Measurements from ENCODE around the gene ZKSCAN3. TPM values are rescaled to one million over a fixed set of nuclear protein-coding genes. Genes with fewer than 3 reads are reported as not detected.

ZKSCAN3 gene
- total RNA-seq, 1 experiment from 2014 or later, result 6.2 TPM

DNA sequence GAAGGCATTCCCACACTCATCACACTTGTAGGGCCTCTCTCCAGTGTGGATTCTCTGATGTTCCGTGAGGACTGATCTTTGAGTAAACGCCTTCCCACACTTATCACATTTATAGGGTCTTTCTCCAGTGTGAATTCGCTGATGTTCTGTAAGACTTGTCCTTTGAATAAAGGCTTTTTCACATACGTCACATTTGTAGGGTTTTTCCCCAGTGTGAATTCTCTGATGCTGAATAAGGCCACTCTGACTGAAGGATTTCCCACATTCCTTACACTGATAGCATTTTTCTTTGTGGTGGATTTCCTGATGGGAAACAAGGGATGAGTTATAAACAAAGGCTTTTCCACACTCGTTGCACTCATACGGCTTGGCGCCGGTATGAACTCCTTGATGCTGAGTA lies 40.9 kb downstream of the ZKSCAN3 start:
- no TSS peak for BruUV-seq (replicated peaks)
- H3K4me3 ChIP-seq, result no peak overlapping the region
- H3K9me3 ChIP-seq (ENCODE audit: insufficient read depth, low read depth), result no peaks in the 10 kb centered on the region
- H3K4me1 ChIP-seq (replicated peaks; ENCODE audit: insufficient read depth), result no peaks in the 10 kb centered on the region
- no peak overlapping the region for H3K4me2 ChIP-seq
- H4K20me1 ChIP-seq (ENCODE audit: insufficient read depth), result no peaks in the 10 kb centered on the region; the same call in 1 of the 2 replicates
- TF ChIP-seq CTCF (conservative IDR thresholded peaks at IDR 0.05) (no peak), EZH2 (IDR thresholded peaks at IDR 0.05; ENCODE audit: low read depth) (no peak)
- intact Hi-C loops (cut with micrococcal nuclease; ENCODE audit: unreplicated experiment), result no loop called here
- peaks cover 17% of the 10 kb centered on the region for H3K79me2 ChIP-seq (ENCODE audit: low read depth)
- H3K9me2 ChIP-seq (ENCODE audit: insufficient read depth), result no peaks in the 10 kb centered on the region
- CTCF ChIA-PET, result no interaction called here
- H3K27ac ChIP-seq, result no peak overlapping the region
- no peaks in the 10 kb centered on the region for H3K27me3 ChIP-seq (ENCODE audit: insufficient read depth, low read depth)
- no peaks in the 10 kb centered on the region for H3F3A ChIP-seq (ENCODE audit: insufficient read depth, low read depth)
- POLR2A ChIA-PET (ENCODE audit: unreplicated experiment), result no interaction called here
- DNase-seq, result no peak
- H2AFZ ChIP-seq, result no peak overlapping the region
- H3K36me3 ChIP-seq (ENCODE audit: low read depth), result peaks cover 33% of the 10 kb centered on the region

DNA sequence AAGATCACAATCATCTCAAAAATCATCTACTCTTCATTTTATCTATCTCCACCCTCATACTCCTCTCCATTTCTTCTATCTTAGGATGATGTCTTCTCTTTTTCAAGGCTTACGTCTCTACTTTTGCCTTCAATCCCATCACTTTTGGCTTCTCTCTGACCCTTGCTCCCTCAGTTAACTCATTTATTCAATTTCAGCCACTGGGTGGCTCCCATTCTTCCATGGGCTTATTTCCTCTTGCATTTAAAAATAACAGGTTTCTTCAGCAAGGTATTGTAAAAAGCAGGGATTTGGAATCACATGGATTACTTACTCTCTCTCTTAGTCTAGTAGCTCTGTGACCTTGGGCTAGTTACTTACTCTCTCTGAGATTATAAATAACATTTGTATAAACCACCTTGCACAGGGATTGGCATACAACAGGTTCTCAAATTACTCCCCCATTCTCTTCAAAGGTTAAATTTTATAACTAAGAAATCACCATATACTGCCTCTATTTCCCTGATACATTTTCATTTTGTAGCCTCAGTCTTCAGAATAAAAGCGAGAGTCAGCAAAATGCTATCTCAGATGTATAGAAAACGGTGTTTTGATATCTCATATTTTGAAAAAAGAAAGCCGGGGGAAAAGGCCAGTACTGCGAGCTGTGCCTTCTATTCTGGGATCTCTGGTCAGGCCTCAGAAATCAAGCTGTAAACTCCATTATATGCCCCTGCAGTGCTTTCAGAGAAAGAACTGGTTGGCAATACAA lies 44.3 kb downstream of the ZKSCAN3 start:
- Histone ChIP-seq H3K27me3 (ENCODE audit: insufficient read depth, low read depth) (no peaks in the 10 kb centered on the region), H4K20me1 (ENCODE audit: insufficient read depth) (no peaks in the 10 kb centered on the region; the same call in 1 of the 2 replicates), H3K4me2 (no peak overlapping the region), H3K9me3 (ENCODE audit: insufficient read depth, low read depth) (no peaks in the 10 kb centered on the region), H3K9me2 (ENCODE audit: insufficient read depth) (no peaks in the 10 kb centered on the region), H3K4me3 (no peak overlapping the region), H2AFZ (no peak overlapping the region), H3F3A (ENCODE audit: insufficient read depth, low read depth) (peaks cover 9% of the 10 kb centered on the region; the same call in 1 of the 2 replicates), H3K4me1 (replicated peaks; ENCODE audit: insufficient read depth) (peaks cover 23% of the 10 kb centered on the region), H3K79me2 (ENCODE audit: low read depth) (peaks cover 48% of the 10 kb centered on the region), H3K36me3 (ENCODE audit: low read depth) (peaks cover 34% of the 10 kb centered on the region), H3K27ac (no peak overlapping the region)
- CTCF ChIA-PET, result no interaction called here
- BruUV-seq (replicated peaks), result no TSS peak
- intact Hi-C loops (cut with micrococcal nuclease; ENCODE audit: unreplicated experiment), result no loop called here
- POLR2A ChIA-PET (ENCODE audit: unreplicated experiment), result interaction anchor here (0.7 kb wide), 1 partner anchor 11 kb away, joined by 5 read pairs; no protein-coding TSS in a partner anchor
- DNase-seq, result no peak
- TF ChIP-seq CTCF (conservative IDR thresholded peaks at IDR 0.05) (peak; percentile 51; the same call in 1 of the 2 replicates), EZH2 (IDR thresholded peaks at IDR 0.05; ENCODE audit: low read depth) (no peak)

DNA sequence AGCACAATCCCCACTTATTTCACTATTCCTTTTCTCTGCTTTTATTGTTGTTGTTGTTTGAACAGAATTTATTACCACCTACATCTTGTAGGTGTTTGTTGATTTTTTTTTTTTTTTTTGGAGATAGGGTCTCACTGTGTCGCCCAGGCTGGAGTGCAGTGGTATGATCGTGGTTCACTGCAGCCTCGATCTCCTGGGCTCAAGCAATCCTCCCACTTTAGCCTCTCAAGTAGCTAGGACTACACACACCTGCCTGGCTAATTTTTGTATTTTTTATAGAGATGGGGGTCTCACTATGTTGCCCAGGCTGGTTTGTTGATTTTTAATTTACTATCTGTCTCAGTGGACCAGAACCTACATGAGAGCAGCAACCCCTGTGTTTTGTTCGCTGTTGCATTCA lies 46.2 kb downstream of the ZKSCAN3 start:
- no peaks in the 10 kb centered on the region for H3K9me2 ChIP-seq (ENCODE audit: insufficient read depth)
- no peaks in the 10 kb centered on the region for H3K27me3 ChIP-seq (ENCODE audit: insufficient read depth, low read depth)
- no peaks in the 10 kb centered on the region for H4K20me1 ChIP-seq (ENCODE audit: insufficient read depth)
- no peak overlapping the region for H3K4me3 ChIP-seq
- POLR2A ChIA-PET (ENCODE audit: unreplicated experiment), result interaction anchor here (0.6 kb wide), 1 partner anchor 93 kb away, joined by 5 read pairs; no protein-coding TSS in a partner anchor
- 0 out of 2 replicates have a peak overlapping the region, but pooled peaks have one; percentile 81 for H3K4me2 ChIP-seq
- H3K79me2 ChIP-seq (ENCODE audit: low read depth), result peaks cover 51% of the 10 kb centered on the region
- H2AFZ ChIP-seq, result no peak overlapping the region
- H3K4me1 ChIP-seq (replicated peaks; ENCODE audit: insufficient read depth), result peaks cover 30% of the 10 kb centered on the region
- intact Hi-C loops (cut with micrococcal nuclease; ENCODE audit: unreplicated experiment), result loop anchor here (2.0 to 5.0 kb wide), 2 partner anchors 259 to 287 kb away; no protein-coding TSS in a partner anchor
- no peak for DNase-seq
- CTCF ChIA-PET, result no interaction called here
- no peaks in the 10 kb centered on the region for H3K9me3 ChIP-seq (ENCODE audit: insufficient read depth, low read depth)
- BruUV-seq (replicated peaks), result no TSS peak
- H3F3A ChIP-seq (ENCODE audit: insufficient read depth, low read depth), result peaks cover 9% of the 10 kb centered on the region; the same call in 1 of the 2 replicates
- no peak overlapping the region for H3K27ac ChIP-seq
- H3K36me3 ChIP-seq (ENCODE audit: low read depth), result peaks cover 31% of the 10 kb centered on the region; the same call in 1 of the 2 replicates
- no peak for TF ChIP-seq CTCF (conservative IDR thresholded peaks at IDR 0.05)
- no peak for TF ChIP-seq EZH2 (IDR thresholded peaks at IDR 0.05; ENCODE audit: low read depth)

Data from PC-9 (cell line).